ENCODE measurements around the gene ATL2.
"Not testable (repeated sequence)": the region's sequence is repeated elsewhere in the genome, so short reads cannot be mapped to it uniquely, and the experiment has no call there.

The ATL2 gene

GRCh38 chr2:38387887-38388286, 10.8 kb upstream of the ATL2 start:
- DNase-seq = no peak

DNA sequence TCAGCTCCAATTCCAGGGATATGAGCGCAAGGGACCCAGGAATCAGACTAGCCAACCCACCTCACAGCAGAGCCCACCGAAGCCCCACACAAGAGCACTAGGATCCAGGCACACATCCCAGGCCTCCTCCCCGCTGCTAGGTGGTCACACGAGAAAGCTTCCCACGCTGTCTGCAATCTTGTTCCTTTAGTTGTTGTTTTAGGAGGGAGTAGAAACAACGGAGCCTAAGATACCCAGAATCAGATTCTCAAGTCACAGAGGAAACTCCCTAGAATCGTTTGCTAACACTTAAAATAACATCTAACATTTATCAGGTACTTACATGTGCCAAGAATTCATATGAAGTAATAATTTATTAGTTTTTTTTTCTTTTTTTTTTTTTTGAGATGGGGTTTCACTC, 9.7 kb upstream of the ATL2 start:
- no peak for DNase-seq

- no peak for DNase-seq
These were observed 9.3 kb upstream of the ATL2 start for GRCh38 chr2:38386377-38386776.

DNA sequence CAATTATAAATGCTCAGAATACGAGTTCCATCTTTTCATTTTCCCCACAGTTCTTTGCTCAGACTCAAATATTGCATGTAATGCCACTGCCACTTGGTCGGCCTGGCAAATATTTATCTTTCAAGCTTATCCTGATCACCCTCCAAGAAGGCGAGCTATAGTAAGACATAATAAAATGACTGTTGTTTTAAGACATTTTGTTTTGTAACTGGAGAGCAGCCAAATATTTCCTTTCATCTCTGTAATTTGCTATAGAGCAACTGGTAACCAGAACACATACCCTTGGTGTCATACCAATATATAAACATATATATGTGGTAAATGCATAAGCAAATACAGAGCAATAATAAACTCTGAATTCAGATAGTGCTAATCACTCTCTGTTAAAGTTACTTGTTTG, 7.3 kb upstream of the ATL2 start:
- DNase-seq = no peak

GRCh38 chr2:38383741-38384140, 6.7 kb upstream of the ATL2 start:
- not testable (repeated sequence) for DNase-seq

DNA sequence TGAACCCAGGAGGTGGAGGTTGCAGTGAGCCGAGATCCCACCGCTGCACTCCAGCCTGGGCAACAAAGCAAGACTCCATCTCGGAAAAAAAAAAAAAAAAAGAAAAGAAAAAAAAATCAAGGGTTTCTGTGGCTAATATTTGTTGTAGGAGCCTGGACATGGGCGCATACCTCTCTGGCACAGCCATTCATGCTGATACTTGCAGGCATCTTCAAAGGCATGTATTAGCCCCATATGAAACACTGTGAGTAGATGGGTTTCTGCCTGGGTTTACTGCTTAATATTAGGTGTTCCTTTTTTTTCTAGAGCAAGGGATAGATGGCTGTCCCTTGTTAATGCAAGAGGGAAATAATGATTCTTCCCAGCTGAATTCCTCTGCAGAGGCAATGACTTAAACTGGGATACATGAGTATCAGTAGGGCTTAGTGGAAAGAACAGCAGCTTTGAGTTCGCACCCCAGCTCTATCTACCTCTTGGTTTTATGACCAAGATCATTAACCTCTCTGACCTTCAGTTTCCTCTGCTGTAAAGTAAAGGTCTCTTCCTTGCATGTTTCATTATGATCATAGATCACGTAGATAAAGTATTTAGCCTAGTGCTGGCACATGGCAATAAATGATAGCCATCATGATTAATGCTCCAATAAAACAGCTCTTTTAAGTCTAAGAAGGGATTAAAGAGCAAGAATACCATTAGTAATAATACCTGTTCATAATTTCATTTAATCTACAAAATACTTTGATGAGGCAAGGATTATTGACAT, 4.5 kb upstream of the ATL2 start:
- no peak for DNase-seq

DNA sequence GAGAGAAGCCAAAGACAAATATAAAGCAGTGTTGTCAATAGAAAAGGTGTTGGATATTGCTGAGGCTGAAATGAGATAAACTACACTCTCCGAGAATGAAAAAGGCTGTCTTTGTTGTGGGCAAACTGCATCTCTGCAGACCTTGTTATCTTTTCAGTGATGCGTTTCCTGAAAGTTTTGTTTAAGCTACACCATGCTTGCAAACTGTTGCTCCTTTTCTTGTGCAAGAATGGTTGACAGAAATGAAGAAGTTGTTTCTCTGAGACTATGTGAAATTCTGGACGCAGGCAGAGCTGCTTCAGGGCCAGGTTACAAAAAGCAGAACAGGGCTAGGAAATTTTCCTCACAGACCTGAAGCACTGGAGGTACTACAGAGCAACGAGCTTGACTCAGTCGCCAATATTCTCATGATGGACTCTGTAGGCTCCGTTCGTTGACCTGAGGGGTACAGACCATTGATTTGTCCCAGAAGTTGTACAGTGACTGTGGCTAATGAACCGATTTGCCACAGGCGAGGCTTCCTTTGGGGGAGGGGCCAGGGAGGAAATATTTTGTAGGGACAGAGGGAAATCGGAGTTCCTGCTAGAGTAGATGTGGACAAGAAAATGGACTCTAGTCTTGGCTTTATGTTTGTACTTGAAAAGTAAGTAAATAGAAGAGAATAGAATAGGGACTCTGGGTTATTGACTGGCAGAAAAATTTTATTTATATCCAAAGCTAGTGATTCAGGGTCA, 3.5 kb upstream of the ATL2 start:
- DNase-seq = no peak

DNA sequence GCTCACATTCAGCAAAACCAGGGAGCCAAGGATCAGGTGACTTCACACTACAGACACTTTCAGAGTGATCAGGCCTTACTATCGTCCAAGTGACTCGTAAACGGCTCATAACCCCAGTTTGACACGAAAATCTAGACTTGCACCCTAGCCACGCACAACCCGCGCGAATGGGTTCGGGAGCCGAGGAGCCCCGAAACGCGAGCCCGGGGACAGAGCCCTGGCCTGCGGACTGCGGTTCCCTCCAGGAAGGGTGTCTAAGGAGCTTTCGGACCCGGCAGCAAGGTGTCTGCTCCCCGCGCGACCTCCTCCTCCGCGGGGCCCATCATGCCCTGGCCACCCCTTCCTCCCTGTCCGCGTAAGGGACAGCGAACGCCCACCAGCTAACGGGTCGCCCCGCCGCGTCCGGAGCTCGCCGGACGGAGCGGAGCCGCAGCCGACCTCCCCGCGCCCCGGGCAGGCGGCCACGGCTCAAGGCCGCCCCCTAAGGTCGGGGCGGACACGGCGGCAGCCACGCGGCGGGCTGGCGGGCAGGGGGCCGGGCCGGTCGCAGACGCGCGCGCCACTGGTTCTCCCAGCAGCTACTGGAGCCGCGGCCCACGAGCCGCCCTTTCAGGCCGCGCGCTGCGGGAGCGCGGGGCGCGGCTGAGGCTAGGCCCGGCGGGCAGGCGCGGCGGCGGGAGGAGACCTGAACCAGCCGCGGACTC, 575 bp downstream of the ATL2 start:
- DNase-seq = no peak

- DNase-seq = no peak
These were observed 1.3 kb downstream of the ATL2 start for GRCh38 chr2:38375696-38376345.

GRCh38 chr2:38374984-38375383, 2.1 kb downstream of the ATL2 start:
- no peak for DNase-seq

GRCh38 chr2:38371235-38371634, 5.8 kb downstream of the ATL2 start:
- DNase-seq = no peak

DNA sequence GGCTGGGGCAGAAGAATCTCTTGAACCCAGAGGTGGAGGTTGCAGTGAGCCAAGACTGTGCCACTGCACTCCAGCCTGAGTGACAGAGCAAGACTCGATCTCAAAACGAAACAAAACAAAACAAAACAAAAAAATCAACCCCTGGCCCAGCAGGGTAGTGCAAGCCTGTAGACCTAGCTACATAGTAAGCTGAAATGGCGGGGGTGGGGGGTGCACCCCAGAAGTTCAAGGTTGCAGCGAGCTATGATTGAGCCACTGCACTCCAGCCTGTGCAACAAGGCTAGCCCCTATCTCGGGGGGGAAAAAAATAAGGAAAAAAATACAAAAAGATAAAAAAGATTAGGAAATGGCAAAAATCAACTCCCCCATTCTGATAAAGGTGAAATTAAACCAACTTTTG, 6.4 kb downstream of the ATL2 start:
- DNase-seq = no peak

- no peak for DNase-seq
These were observed 14.8 kb downstream of the ATL2 start for GRCh38 chr2:38362232-38362631.

- DNase-seq = no peak
These were observed 16.9 kb downstream of the ATL2 start for GRCh38 chr2:38360177-38360576.

DNA sequence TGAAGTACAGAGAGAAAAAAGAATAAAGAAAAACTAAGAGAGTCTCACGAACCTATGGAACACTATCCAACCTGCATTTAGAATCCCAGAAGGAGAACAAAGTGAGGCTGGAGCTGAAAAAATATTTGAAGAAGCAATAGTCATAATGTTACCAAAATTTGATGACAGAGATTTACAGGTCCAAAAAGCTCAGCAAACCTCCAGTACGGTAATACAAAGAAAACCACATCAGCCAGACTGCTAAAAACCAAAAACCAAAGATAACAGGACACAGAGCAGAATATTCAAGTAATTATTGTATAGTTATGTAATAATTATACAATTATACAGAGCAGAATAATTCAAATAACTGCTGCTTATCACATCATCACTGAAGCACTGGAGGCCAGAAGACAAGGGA, 23.7 kb downstream of the ATL2 start:
- no peak for DNase-seq

DNA sequence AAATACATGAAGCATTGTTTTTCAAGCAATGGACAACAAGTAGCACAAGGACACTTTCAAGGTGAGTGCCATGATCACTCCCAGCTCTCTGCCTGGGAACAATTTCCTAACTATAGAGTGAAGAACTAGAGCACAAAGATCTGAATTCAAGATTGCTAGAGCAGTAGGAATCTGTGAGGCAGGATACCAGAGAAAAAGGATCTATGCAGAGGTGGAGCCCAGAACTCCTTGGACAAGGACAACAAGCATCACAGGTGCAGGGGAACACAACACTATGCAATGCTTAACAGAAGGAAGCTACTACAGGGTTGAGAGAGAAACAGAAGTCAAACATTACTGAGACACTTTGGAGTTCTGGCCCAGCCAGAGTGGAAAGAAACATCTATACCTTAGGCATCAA, 24.7 kb downstream of the ATL2 start:
- DNase-seq = no peak

- no peak for DNase-seq
These were observed 31.6 kb downstream of the ATL2 start for GRCh38 chr2:38345323-38346038.

DNA sequence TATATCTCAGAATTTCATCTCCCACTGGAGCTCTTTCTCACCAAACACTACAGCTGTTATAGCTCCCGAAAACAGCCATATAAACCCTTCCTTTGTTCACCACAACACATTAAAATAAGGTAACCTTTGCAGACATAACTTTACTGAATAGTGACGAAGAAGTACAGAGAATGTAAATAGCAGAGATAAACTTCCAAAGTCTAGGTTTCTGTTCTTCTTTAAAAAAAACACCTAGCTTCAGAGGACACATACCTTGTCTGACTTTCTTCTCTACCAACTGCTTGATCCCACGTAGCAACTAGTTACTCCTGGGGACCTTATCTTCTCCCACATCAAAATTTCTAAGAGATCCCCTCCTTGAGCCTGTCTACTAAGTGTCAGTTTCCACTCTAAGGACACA, 32.3 kb downstream of the ATL2 start:
- DNase-seq = no peak

DNA sequence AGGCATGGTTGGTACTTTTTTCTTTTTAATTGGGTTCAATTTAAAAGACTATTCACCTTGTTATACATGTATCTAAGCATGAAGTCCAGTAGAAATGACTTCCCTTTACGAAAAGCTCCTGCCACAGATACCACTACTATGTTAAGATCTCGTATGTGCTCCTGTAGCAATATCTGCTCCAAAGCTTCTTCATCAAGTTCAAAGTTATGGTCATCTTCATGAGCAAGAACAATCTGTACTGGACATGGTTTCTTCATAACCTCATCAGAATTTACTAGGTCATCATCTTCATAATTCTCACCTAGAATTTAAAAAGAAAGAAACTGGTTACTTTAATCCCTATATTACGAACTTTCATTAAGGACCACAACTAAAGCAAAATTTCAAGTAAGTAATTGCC, 33.9 kb downstream of the ATL2 start:
- no peak for DNase-seq

DNA sequence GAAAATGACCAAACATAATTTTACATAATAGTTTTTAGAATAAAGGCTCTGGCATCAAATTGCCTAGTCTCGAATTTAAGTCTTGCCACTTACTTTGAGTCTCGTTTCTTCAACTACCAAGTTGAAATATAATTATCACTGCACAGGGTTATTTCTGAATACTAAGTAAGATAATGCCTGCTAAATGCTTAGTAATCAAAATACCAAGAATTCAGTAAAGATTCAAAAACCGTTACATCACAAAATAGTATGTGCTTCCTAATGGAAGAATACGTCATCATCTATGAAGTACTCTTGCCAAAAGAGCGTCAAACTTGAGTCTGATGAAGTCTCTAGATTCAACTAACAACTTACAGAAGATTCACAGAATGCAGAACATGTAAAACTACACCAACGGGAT, 40.5 kb downstream of the ATL2 start:
- no peak for DNase-seq

GRCh38 chr2:38330754-38331153, 46.3 kb downstream of the ATL2 start:
- DNase-seq = no peak

- DNase-seq = no peak
These were observed 49.5 kb downstream of the ATL2 start for GRCh38 chr2:38327580-38327979.

DNA sequence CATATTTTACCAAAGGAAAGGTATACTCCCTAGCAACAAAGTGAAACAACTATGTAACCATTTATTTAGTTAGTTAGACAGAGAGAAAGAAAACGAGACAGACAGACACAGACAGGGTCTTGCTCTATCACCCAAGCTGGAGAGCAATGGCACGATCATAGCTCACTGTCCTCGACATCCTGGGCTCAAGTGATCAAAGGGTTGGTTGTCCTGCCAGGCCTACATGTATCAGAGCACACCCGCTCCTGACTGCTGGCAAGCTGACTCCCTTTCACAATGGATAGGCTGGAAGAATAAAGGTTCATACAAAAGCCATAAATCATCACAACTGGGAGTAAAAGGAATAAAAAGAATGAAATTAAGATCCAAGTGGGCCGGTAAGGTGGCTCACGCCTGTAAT, 53.5 kb downstream of the ATL2 start:
- DNase-seq = no peak
